ENCODE data around the gene CWC27. TPM values are rescaled to one million over a fixed set of nuclear protein-coding genes. Genes with fewer than 3 reads are reported as not detected.
A peak's percentile ranks its signal among the peaks of the same experiment; 100 is the strongest.

CWC27 gene, protein sequence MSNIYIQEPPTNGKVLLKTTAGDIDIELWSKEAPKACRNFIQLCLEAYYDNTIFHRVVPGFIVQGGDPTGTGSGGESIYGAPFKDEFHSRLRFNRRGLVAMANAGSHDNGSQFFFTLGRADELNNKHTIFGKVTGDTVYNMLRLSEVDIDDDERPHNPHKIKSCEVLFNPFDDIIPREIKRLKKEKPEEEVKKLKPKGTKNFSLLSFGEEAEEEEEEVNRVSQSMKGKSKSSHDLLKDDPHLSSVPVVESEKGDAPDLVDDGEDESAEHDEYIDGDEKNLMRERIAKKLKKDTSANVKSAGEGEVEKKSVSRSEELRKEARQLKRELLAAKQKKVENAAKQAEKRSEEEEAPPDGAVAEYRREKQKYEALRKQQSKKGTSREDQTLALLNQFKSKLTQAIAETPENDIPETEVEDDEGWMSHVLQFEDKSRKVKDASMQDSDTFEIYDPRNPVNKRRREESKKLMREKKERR
- 10 to 100 TPM in 1 of 2 donors, 1 to 10 TPM in 1; 8.5 to 12.5 TPM for total RNA-seq

GRCh38 chr5:64768358-64769312, at the start of gene CWC27, which contains the start of gene SREK1IP1:
Gene CWC27, plus strand, starts transcription at chr5:64768930. Its CDS starts 217 bp downstream, at chr5:64769147.
Gene SREK1IP1, minus strand, starts transcription at chr5:64768691. Its CDS starts 174 bp downstream, at chr5:64768517.
- Histone ChIP-seq H3K9me3 (no peaks in the 10 kb centered on the region), H3K36me3 (no peaks in the 10 kb centered on the region), H3K27me3 (replicated peaks; ENCODE audit: insufficient read depth) (no peaks in the 10 kb centered on the region), H3K27ac (peak within 1 kb of the TSS; percentile 82 to 89), H3K4me3 (peak within 1 kb of the TSS; percentile 70 to 83), H3K4me1 (replicated peaks) (peaks cover 11% of the 10 kb centered on the region)
- intact Hi-C loops (cut with DNase I), result loop anchor here (10.0 kb wide), 1 partner anchor 264 kb away; the partner anchor contains the start of gene RGS7BP
- peak in 2 of 4 experiments; percentile 22 to 37 for TF ChIP-seq CTCF (IDR thresholded peaks at IDR 0.05)
- TF ChIP-seq POLR2AphosphoS5 (IDR thresholded peaks at IDR 0.05), result peak; percentile 93
- TF ChIP-seq POLR2A (IDR thresholded peaks at IDR 0.05), result peak; percentile 44
- WGBS, result under 1% methylated on average over 47 of the region's 48 CpGs
- DNase-seq (ENCODE audit: low spot score), result peak; percentile 74

DNA sequence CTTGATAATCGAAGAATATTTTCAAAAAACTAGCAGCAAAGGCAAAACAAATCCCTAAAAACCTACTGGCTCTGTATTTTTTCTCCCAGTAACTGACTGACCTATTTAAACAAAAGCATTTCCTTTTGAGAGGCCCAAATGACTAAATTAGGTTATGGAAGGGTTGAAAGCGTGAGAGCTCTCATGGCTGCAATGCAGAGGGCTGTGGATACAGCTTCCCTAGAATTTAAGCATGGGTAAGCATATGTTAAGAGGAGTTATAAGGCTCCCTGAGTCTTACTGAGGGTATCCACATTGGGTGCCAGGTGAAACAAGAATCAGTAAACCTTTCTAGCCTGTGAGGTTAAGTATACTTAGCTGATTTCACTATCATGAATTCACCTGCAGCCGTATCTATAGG, 46.1 kb upstream of the CWC27 start:
- DNase-seq (ENCODE audit: low spot score), result no peak
- Histone ChIP-seq H3K4me1 (replicated peaks) (no peaks in the 10 kb centered on the region), H3K9me3 (no peaks in the 10 kb centered on the region), H3K4me3 (no peak overlapping the region), H3K36me3 (no peaks in the 10 kb centered on the region), H3K27ac (no peak overlapping the region), H3K27me3 (replicated peaks; ENCODE audit: insufficient read depth) (no peaks in the 10 kb centered on the region)
- intact Hi-C loops (cut with DNase I), result no loop called here
- 61% methylated on average over 3 of the region's 3 CpGs for WGBS
- no peak for TF ChIP-seq POLR2AphosphoS5 (IDR thresholded peaks at IDR 0.05)
- no peak for TF ChIP-seq CTCF (IDR thresholded peaks at IDR 0.05)
- no peak for TF ChIP-seq POLR2A (IDR thresholded peaks at IDR 0.05)

DNA sequence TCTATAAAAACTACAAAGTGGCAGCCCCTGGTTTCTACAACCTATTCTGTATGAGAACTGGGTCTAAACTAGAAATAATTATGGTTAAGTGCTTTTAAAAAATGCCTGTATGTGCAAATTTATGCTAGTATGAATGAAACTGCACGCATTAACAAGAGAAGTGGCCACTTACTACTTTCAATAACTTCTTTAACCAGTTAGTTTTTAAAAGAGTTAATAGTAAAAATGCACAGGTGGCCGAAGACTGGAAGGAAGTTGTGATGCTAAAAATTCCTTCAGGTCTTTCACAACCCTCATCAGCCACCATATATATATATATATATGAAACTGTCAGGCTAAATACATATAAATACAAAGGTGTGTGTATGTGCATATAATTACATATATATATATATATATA, 41.6 kb upstream of the CWC27 start:
- no peak for DNase-seq (ENCODE audit: low spot score)
- TF ChIP-seq POLR2AphosphoS5 (IDR thresholded peaks at IDR 0.05) (no peak), CTCF (IDR thresholded peaks at IDR 0.05) (no peak), POLR2A (IDR thresholded peaks at IDR 0.05) (no peak)
- Histone ChIP-seq H3K9me3 (no peaks in the 10 kb centered on the region), H3K4me1 (replicated peaks) (no peaks in the 10 kb centered on the region), H3K36me3 (no peaks in the 10 kb centered on the region), H3K4me3 (no peak overlapping the region), H3K27ac (no peak overlapping the region), H3K27me3 (replicated peaks; ENCODE audit: insufficient read depth) (no peaks in the 10 kb centered on the region)
- intact Hi-C loops (cut with DNase I), result no loop called here
- WGBS, result 95% methylated on average over 2 of the region's 2 CpGs

GRCh38 chr5:64742411-64742810, 26.3 kb upstream of the CWC27 start:
- H3K4me1 ChIP-seq (replicated peaks), result no peaks in the 10 kb centered on the region
- intact Hi-C loops (cut with DNase I), result no loop called here
- DNase-seq (ENCODE audit: low spot score), result no peak
- no peaks in the 10 kb centered on the region for H3K27me3 ChIP-seq (replicated peaks; ENCODE audit: insufficient read depth)
- no peaks in the 10 kb centered on the region for H3K9me3 ChIP-seq
- TF ChIP-seq POLR2AphosphoS5 (IDR thresholded peaks at IDR 0.05) (no peak), CTCF (IDR thresholded peaks at IDR 0.05) (no peak), POLR2A (IDR thresholded peaks at IDR 0.05) (no peak)
- no peaks in the 10 kb centered on the region for H3K36me3 ChIP-seq
- H3K4me3 ChIP-seq, result no peak overlapping the region
- no peak overlapping the region for H3K27ac ChIP-seq
- WGBS, result 82% methylated on average over 1 of the region's 1 CpG
